HL-60 (cell line): Measurements from ENCODE around the gene NKAIN2.

ENCODE experiments used
- CTCF ChIP-seq: IDR thresholded peaks from one replicate; pipeline ENCODE4 v1.5.1; 2011; ENCODE audit warnings: low read length, control low read depth, inconsistent platforms; ENCODE audit not compliant: insufficient read depth
- REST ChIP-seq: IDR thresholded peaks from 2 replicates; pipeline ENCODE4 v1.6.1; 2012; ENCODE audit warnings: low read depth; ENCODE audit not compliant: insufficient replicate concordance

GRCh38 chr6:124798942-124799496 lies 995.4 kb downstream of the NKAIN2 start:
- TF ChIP-seq CTCF (no peak), REST (no peak)
